IMR-90 (cell line): Measurements from ENCODE around the gene NEMP1. TPM values are rescaled to one million over a fixed set of nuclear protein-coding genes. Genes with fewer than 3 reads are reported as not detected.
A peak's percentile ranks its signal among the peaks of the same experiment; 100 is the strongest.

Experiments
- ATAC-seq: fragments of 200-7000 bp; cut with Tn5 transposase; 2 replicates; pipeline ENCODE4 v1.9.1; 2020; ENCODE audit warnings: low read depth, mild to moderate bottlenecking, moderate library complexity
- BruUV-seq: library from RNA; stranded (reverse); fragments of 400-500 nt; replicated peaks from 2 replicates; lab custom pipeline; 2021; lab: Mats Ljungman, UMichigan
- CTCF ChIA-PET: fragments of 300-600 bp; formaldehyde crosslinking; extraction: SDS; loops from one replicate; lab custom pipeline; 2021; ENCODE audit warnings: antibody characterized with exemption; lab: Yijun Ruan, JAX
- POLR2A ChIA-PET: fragments of 300-600 bp; sonication (Branson Sonifier 250); formaldehyde crosslinking; loops from one replicate; lab custom pipeline; 2022; ENCODE audit warnings: antibody characterized with exemption; ENCODE audit not compliant: unreplicated experiment; lab: Charles Lee
- DNase-seq: peaks from one replicate; pipeline ENCODE4 v3.0.0; 2013
- H2AFZ ChIP-seq: replicated peaks from 2 replicates; pipeline ENCODE3; 2013; ENCODE audit warnings: low read length, mild to moderate bottlenecking; ENCODE audit not compliant: poor library complexity
- H2AK5ac ChIP-seq: 2 replicates; pipeline ENCODE4 v1.6.1; 2013; ENCODE audit warnings: low read depth, low read length, inconsistent platforms
- H2AK9ac ChIP-seq: replicated peaks from 2 replicates; pipeline ENCODE3; 2013; ENCODE audit warnings: mild to moderate bottlenecking, low read depth, low read length, moderate library complexity; ENCODE audit not compliant: poor library complexity
- H2BK120ac ChIP-seq: 2 replicates; pipeline ENCODE4 v1.6.1; 2013; ENCODE audit warnings: low read depth, low read length, inconsistent platforms
- H2BK15ac ChIP-seq: 3 replicates; pipeline ENCODE4 v1.6.1; 2013; ENCODE audit warnings: low read depth, low read length, inconsistent platforms
- H2BK20ac ChIP-seq: 2 replicates; pipeline ENCODE4 v1.6.1; 2013; ENCODE audit warnings: low read depth, mild to moderate bottlenecking, inconsistent platforms, low read length, moderate library complexity
- H2BK5ac ChIP-seq: 2 replicates; pipeline ENCODE4 v1.6.1; 2013; ENCODE audit warnings: mild to moderate bottlenecking, low read depth, low read length, inconsistent platforms; ENCODE audit not compliant: poor library complexity, severe bottlenecking
- H3K14ac ChIP-seq: replicated peaks from 2 replicates; pipeline ENCODE4 v1.6.1; 2013; ENCODE audit warnings: low read depth, low read length, inconsistent platforms
- H3K18ac ChIP-seq: 2 replicates; pipeline ENCODE4 v1.6.1; 2013; ENCODE audit warnings: low read depth, low read length, control low read depth
- H3K23ac ChIP-seq: 2 replicates; pipeline ENCODE4 v1.6.1; 2013; ENCODE audit warnings: low read depth, low read length, inconsistent platforms
- H3K27ac ChIP-seq: 2 replicates; pipeline ENCODE4 v1.5.1; 2013; ENCODE audit warnings: mild to moderate bottlenecking, control low read depth, low read length; ENCODE audit not compliant: insufficient read depth
- H3K27me3 ChIP-seq: 2 replicates; pipeline ENCODE4 v1.6.1; 2013; ENCODE audit warnings: low read length; ENCODE audit not compliant: control insufficient read depth, insufficient read depth
- H3K36me3 ChIP-seq: 2 replicates; pipeline ENCODE4 v1.6.1; 2013; ENCODE audit warnings: low read length, mixed read lengths; ENCODE audit not compliant: control insufficient read depth, insufficient read depth
- H3K4ac ChIP-seq: 2 replicates; pipeline ENCODE4 v1.6.1; 2013; ENCODE audit warnings: low read depth, low read length, inconsistent platforms
- H3K4me1 ChIP-seq: 2 replicates; pipeline ENCODE4 v1.6.1; 2013; ENCODE audit warnings: low read length, mixed read lengths; ENCODE audit not compliant: control insufficient read depth, insufficient read depth
- H3K4me2 ChIP-seq: 2 replicates; pipeline ENCODE4 v1.6.1; 2013; ENCODE audit warnings: low read depth, mild to moderate bottlenecking, control low read depth, low read length, moderate library complexity
- H3K4me3 ChIP-seq: 2 replicates; pipeline ENCODE4 v1.5.1; 2013; ENCODE audit warnings: low read depth, mild to moderate bottlenecking, control low read depth, low read length, moderate library complexity; ENCODE audit not compliant: insufficient read depth
- H3K56ac ChIP-seq: 2 replicates; pipeline ENCODE4 v1.6.1; 2013; ENCODE audit warnings: low read length, inconsistent platforms; ENCODE audit not compliant: insufficient read depth; ENCODE audit errors: extremely low read depth
- H3K79me1 ChIP-seq, 2 experiments: 2 replicates each; pipeline ENCODE4 v1.6.1; 2013; ENCODE audit warnings: low read length in 2 of 2, inconsistent platforms in 1 of 2, low read depth in 1 of 2
- H3K9ac ChIP-seq: 2 replicates; pipeline ENCODE4 v1.6.1; 2013; ENCODE audit warnings: low read depth, low read length, control low read depth
- H3K9me1 ChIP-seq: 2 replicates; pipeline ENCODE4 v1.6.1; 2013; ENCODE audit warnings: low read length, inconsistent platforms; ENCODE audit not compliant: insufficient read depth
- H3K9me3 ChIP-seq: 2 replicates; pipeline ENCODE4 v1.6.1; 2013; ENCODE audit warnings: low read length; ENCODE audit not compliant: control insufficient read depth, insufficient read depth
- H4K20me1 ChIP-seq: 2 replicates; pipeline ENCODE4 v1.6.1; 2013; ENCODE audit warnings: low read length, inconsistent platforms; ENCODE audit not compliant: insufficient read depth
- H4K5ac ChIP-seq: 2 replicates; pipeline ENCODE4 v1.6.1; 2013; ENCODE audit warnings: mild to moderate bottlenecking, low read depth, low read length, control low read depth
- H4K8ac ChIP-seq, 2 experiments: 2 replicates each; pipeline ENCODE4 v1.6.1; 2013; ENCODE audit warnings: low read depth in 2 of 2, low read length in 2 of 2, control low read depth in 1 of 2, inconsistent platforms in 1 of 2
- H4K91ac ChIP-seq: 2 replicates; pipeline ENCODE4 v1.6.1; 2013; ENCODE audit warnings: low read depth, low read length, inconsistent platforms; ENCODE audit not compliant: insufficient read depth
- MAFK ChIP-seq: IDR thresholded peaks from 2 replicates; pipeline ENCODE4 v1.6.1; 2012; ENCODE audit warnings: low read depth, low read length, improper control_type of control experiment
- MAZ ChIP-seq: IDR thresholded peaks from 2 replicates; pipeline ENCODE4 v1.6.1; 2012; ENCODE audit warnings: low read depth, mild to moderate bottlenecking, low read length, improper control_type of control experiment, moderate library complexity, borderline replicate concordance
- POLR2A ChIP-seq: IDR thresholded peaks from 2 replicates; pipeline ENCODE4 v1.6.1; 2012; ENCODE audit warnings: mild to moderate bottlenecking, low read depth, low read length
- RCOR1 ChIP-seq: IDR thresholded peaks from 2 replicates; pipeline ENCODE4 v1.6.1; 2012; ENCODE audit warnings: mild to moderate bottlenecking, low read length, improper control_type of control experiment; ENCODE audit not compliant: insufficient replicate concordance
- RFX5 ChIP-seq: IDR thresholded peaks from 2 replicates; pipeline ENCODE4 v1.8.0; 2012; ENCODE audit warnings: low read depth, mild to moderate bottlenecking, low read length, moderate library complexity
- USF2 ChIP-seq: fragments of 150-350 bp; IDR thresholded peaks from 2 replicates; pipeline ENCODE4 v1.6.1; 2017; ENCODE audit warnings: mild to moderate bottlenecking, antibody characterized with exemption, low read length, low read depth
- WGBS, 2 experiments: methylation state at CpG; one replicate each; pipeline versions ENCODE4 v1.1.5 to v1.1.7; 2013; ENCODE audit warnings: missing lambda C conversion rate in 2 of 2; ENCODE audit not compliant: insufficient read length in 1 of 2; ENCODE audit errors: extremely low coverage in 2 of 2; 5-methylcytosine and 5-hydroxymethylcytosine counted together
- dilution Hi-C: fragments of 300-500 bp; cut with HindIII; formaldehyde crosslinking; loops from one replicate; pipeline ENCODE4 v1.14.3; 2018; ENCODE audit warnings: low sequenced_read_pairs; ENCODE audit not compliant: unreplicated experiment
- in situ Hi-C: fragments of 300-500 bp; cut with MboI; formaldehyde crosslinking; loops from 3 replicates; pipeline ENCODE4 v1.14.3; 2019; ENCODE audit warnings: low sequenced_read_pairs, inconsistent platforms, mixed read lengths
- intact Hi-C: fragments of 100-400 bp; cut with micrococcal nuclease; formaldehyde crosslinking; loops from 2 replicates; pipeline ENCODE4 v1.10.0; 2022
- polyA plus RNA-seq, 3 experiments: library from polyadenylated mRNA; depleted of rRNA; stranded (reverse); fragments of >200 nt; gene quantifications; 2 replicates each; pipeline ENCODE4 v1.2.3, GENCODE V29; 2012; ENCODE audit warnings: low replicate concordance in 1 of 3
- total RNA-seq: library from RNA; depleted of rRNA; stranded (reverse); fragments of >200 nt; gene quantifications from 2 replicates; pipeline ENCODE4 v1.2.3, GENCODE V29; 2012

NEMP1 gene
- total and polyA plus RNA-seq, 2 of the 4 experiments (the other 2 are of a cell fraction): 8.9 to 10.9 TPM

GRCh38 chr12:57118711-57119271 lies 40.2 kb upstream of the NEMP1 start:
- Histone ChIP-seq H2BK5ac (peak overlapping the region; percentile 42), H4K20me1 (no peaks in the 10 kb centered on the region), H3K4me3 (no peak overlapping the region), H3K14ac (peak overlapping the region; percentile 71), H3K4me1 (peaks cover 8% of the 10 kb centered on the region), H3K18ac (peak overlapping the region; percentile 53; the same call in 1 of the 2 replicates), H4K8ac (peak overlapping the region; percentile 8 to 86; a peak in 3 of 4 replicates), H2AK5ac (peak overlapping the region; percentile 75; the same call in 1 of the 2 replicates), H2BK15ac (peak overlapping the region; percentile 5; the same call in 1 of the 3 replicates), H3K27me3 (no peaks in the 10 kb centered on the region), H3K9me3 (no peaks in the 10 kb centered on the region; the same call in 1 of the 2 replicates), H3K9me1 (peaks cover 8% of the 10 kb centered on the region), H3K9ac (no peak overlapping the region), H2BK120ac (peak overlapping the region; percentile 46), H4K91ac (peak overlapping the region; percentile 41), H2BK20ac (peak overlapping the region; percentile 71; the same call in 1 of the 2 replicates), H3K27ac (no peak overlapping the region), H3K36me3 (no peaks in the 10 kb centered on the region), H3K4ac (peak overlapping the region; percentile 58), H2AK9ac (peak overlapping the region; percentile 18), H3K56ac (no peak overlapping the region), H3K4me2 (no peak overlapping the region), H2AFZ (peak overlapping the region; percentile 83), H4K5ac (peak overlapping the region; percentile 86; the same call in 1 of the 2 replicates), H3K79me1 (no peaks in the 10 kb centered on the region), H3K23ac (peak overlapping the region; percentile 13; the same call in 1 of the 2 replicates)
- intact Hi-C loops: no loop called here
- ATAC-seq (peak; percentile 32), DNase-seq (peak; percentile 31)
- in situ Hi-C loops: no loop called here
- WGBS, 2 experiments: 100% methylated on average over 1 of the region's 1 CpG; no CpG with 5 or more reads in 1 of the 2 experiments
- ChIA-PET POLR2A (no interaction called here), CTCF (no interaction called here)
- no peak for TF ChIP-seq MAFK
- no peak for TF ChIP-seq RFX5
- no peak for TF ChIP-seq USF2
- no peak for TF ChIP-seq RCOR1
- no peak for TF ChIP-seq POLR2A
- TF ChIP-seq MAZ: no peak
- dilution Hi-C loops: no loop called here
- BruUV-seq: no TSS peak
